Loucy (cell line): Measurements from ENCODE around the gene PIGB.

ENCODE experiments used
- H2AFZ ChIP-seq: fragments of 200-600 bp; sonication (generic); 2 replicates; pipeline ENCODE4 v1.6.0; 2016; ENCODE audit warnings: antibody characterized with exemption, mild to moderate bottlenecking, low read length, moderate library complexity
- H3F3A ChIP-seq: fragments of 200-600 bp; 2 replicates; pipeline ENCODE4 v1.6.0; 2016; ENCODE audit warnings: antibody characterized with exemption, low read depth, mild to moderate bottlenecking
- H3K27me3 ChIP-seq: fragments of 200-600 bp; sonication (generic); 2 replicates; pipeline ENCODE4 v1.6.1; 2014; ENCODE audit warnings: low read length, mild to moderate bottlenecking; ENCODE audit not compliant: insufficient read depth, poor library complexity, severe bottlenecking
- H3K36me3 ChIP-seq: fragments of 200-600 bp; sonication (generic); 2 replicates; pipeline ENCODE4 v1.6.1; 2016; ENCODE audit warnings: low read length; ENCODE audit not compliant: insufficient read depth
- H3K4me1 ChIP-seq: fragments of 200-600 bp; sonication (generic); 2 replicates; pipeline ENCODE4 v1.5.1; 2014; ENCODE audit warnings: low read length, mild to moderate bottlenecking; ENCODE audit not compliant: insufficient read depth, poor library complexity, severe bottlenecking
- H3K4me2 ChIP-seq: fragments of 200-600 bp; sonication (generic); 2 replicates; pipeline ENCODE4 v1.6.0; 2014; ENCODE audit warnings: antibody characterized with exemption, low read length, low read depth, mild to moderate bottlenecking; ENCODE audit not compliant: poor library complexity, severe bottlenecking
- H3K4me3 ChIP-seq: fragments of 200-600 bp; sonication (generic); 2 replicates; pipeline ENCODE4 v1.5.1; 2014; ENCODE audit warnings: low read length, mild to moderate bottlenecking, mixed read lengths; ENCODE audit not compliant: poor library complexity, severe bottlenecking
- H3K79me2 ChIP-seq: fragments of 200-600 bp; sonication (generic); 2 replicates; pipeline ENCODE4 v1.6.1; 2014; ENCODE audit warnings: low read length; ENCODE audit not compliant: insufficient read depth
- H3K9ac ChIP-seq: fragments of 200-600 bp; sonication (generic); 2 replicates; pipeline ENCODE4 v1.6.0; 2014; ENCODE audit warnings: mild to moderate bottlenecking, low read depth, low read length, moderate library complexity; ENCODE audit not compliant: poor library complexity, severe bottlenecking
- H3K9me2 ChIP-seq: fragments of 200-600 bp; sonication (generic); replicated peaks from 2 replicates; pipeline ENCODE4 v1.6.1; 2016; ENCODE audit warnings: low read depth, low read length, mixed read lengths
- H3K9me3 ChIP-seq: fragments of 200-600 bp; sonication (generic); 2 replicates; pipeline ENCODE4 v1.6.1; 2014; ENCODE audit warnings: mild to moderate bottlenecking, antibody characterized with exemption, low read length, low read depth; ENCODE audit not compliant: insufficient read depth
- H4K20me1 ChIP-seq: fragments of 200-600 bp; sonication (generic); 2 replicates; pipeline ENCODE4 v1.6.0; 2014; ENCODE audit warnings: antibody characterized with exemption, low read length, mild to moderate bottlenecking; ENCODE audit not compliant: insufficient read depth, poor library complexity, severe bottlenecking
- CTCF ChIP-seq: fragments of 200-600 bp; sonication (generic); conservative IDR thresholded peaks from 2 replicates; pipeline ENCODE4 v1.5.1; 2014; ENCODE audit warnings: mild to moderate bottlenecking, antibody characterized with exemption, low read length
- EZH2phosphoT487 ChIP-seq: fragments of 200-600 bp; IDR thresholded peaks from 2 replicates; pipeline ENCODE4 v1.6.1; 2018; ENCODE audit warnings: antibody characterized with exemption, mild to moderate bottlenecking, moderate library complexity, borderline replicate concordance

The PIGB gene

GRCh38 chr15:55288006-55288717 is 30.9 kb upstream of the PIGB start:
- H3K79me2 ChIP-seq = peaks cover 71% of the 10 kb centered on the region
- no peaks in the 10 kb centered on the region for H3K9me3 ChIP-seq
- H3K4me2 ChIP-seq = peak overlapping the region; percentile 85
- H3K36me3 ChIP-seq = no peaks in the 10 kb centered on the region
- H2AFZ ChIP-seq = no peak overlapping the region
- no peaks in the 10 kb centered on the region for H3F3A ChIP-seq
- H3K27me3 ChIP-seq = no peaks in the 10 kb centered on the region
- TF ChIP-seq CTCF (no peak), EZH2phosphoT487 (no peak)
- no peaks in the 10 kb centered on the region for H3K9me2 ChIP-seq
- H3K9ac ChIP-seq = peak overlapping the region; percentile 89
- H3K4me1 ChIP-seq = peaks cover 41% of the 10 kb centered on the region
- peaks cover 30% of the 10 kb centered on the region for H4K20me1 ChIP-seq
- peak overlapping the region; percentile 93 for H3K4me3 ChIP-seq

- no peaks in the 10 kb centered on the region for H3K36me3 ChIP-seq
- peaks cover 61% of the 10 kb centered on the region for H3K79me2 ChIP-seq
- no peaks in the 10 kb centered on the region for H3K9me2 ChIP-seq
- H3K9ac ChIP-seq = peak overlapping the region; percentile 89
- H3K9me3 ChIP-seq = no peaks in the 10 kb centered on the region
- peak overlapping the region; percentile 98 for H2AFZ ChIP-seq
- peaks cover 31% of the 10 kb centered on the region for H3K4me1 ChIP-seq
- H4K20me1 ChIP-seq = peaks cover 30% of the 10 kb centered on the region
- H3K4me2 ChIP-seq = peak overlapping the region; percentile 85
- peak overlapping the region; percentile 93 for H3K4me3 ChIP-seq
- TF ChIP-seq CTCF (no peak), EZH2phosphoT487 (no peak)
- no peaks in the 10 kb centered on the region for H3K27me3 ChIP-seq
- no peaks in the 10 kb centered on the region for H3F3A ChIP-seq
These were observed 29.8 kb upstream of the PIGB start for GRCh38 chr15:55289011-55289745.

DNA sequence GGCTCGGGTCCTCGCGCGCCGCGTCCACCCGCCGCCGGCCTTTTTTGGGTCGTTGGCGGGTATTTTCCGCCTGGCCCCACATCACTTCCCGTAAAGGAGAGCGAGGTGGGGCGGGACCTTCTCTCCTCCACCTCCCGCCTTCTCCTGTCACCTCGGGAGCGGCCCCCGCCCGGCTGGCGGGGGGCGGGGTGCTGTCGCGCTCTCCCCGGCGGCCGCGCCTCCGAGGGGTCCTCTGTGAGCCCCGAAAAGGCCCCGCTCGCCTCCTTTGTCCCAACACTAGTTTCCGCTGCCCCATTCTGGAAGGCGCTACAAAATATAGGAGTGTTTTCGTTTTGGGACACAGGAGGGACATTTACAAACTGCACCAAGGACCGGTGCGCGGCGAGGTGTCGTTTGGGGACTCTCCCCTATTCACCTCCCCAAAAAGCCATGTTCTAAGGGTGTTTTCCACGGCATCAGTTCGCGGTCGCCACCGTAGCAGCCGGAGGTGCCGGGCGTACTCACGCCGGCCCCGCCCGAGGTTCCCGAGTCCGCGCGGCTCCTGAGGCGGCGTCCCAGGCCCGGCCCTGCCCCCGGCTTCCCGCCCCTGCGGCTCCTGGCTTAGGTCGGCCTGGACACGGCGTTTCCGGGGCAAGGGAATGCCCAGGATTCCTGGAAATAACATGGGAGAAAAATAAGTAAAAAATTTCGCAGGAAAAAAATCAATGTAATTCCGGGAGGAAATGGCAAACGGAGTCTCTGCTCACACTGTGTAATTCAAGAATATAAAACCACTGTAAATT is 29.1 kb upstream of the PIGB start, which contains the start of gene RAB27A:
Gene RAB27A, minus strand, starts transcription at position 68 of the 782 bp plus-strand sequence. CDS start 54,879 bp downstream, outside the sequence.
- no peak for TF ChIP-seq EZH2phosphoT487
- TF ChIP-seq CTCF = no peak
- Histone ChIP-seq H3K4me2 (peak within 1 kb of the TSS; percentile 85), H4K20me1 (peaks cover 24% of the 10 kb centered on the region), H3K27me3 (no peaks in the 10 kb centered on the region), H3K4me1 (peaks cover 23% of the 10 kb centered on the region), H3K36me3 (no peaks in the 10 kb centered on the region), H2AFZ (peak within 1 kb of the TSS; percentile 98), H3K9ac (peak within 1 kb of the TSS; percentile 89), H3K79me2 (peaks cover 54% of the 10 kb centered on the region), H3K4me3 (peak within 1 kb of the TSS; percentile 93), H3K9me3 (no peaks in the 10 kb centered on the region), H3K9me2 (no peaks in the 10 kb centered on the region), H3F3A (no peaks in the 10 kb centered on the region)
